Smooth muscle cell (in vitro differentiated cells): ENCODE measurements around the gene CD27. TPM values are rescaled to one million over a fixed set of nuclear protein-coding genes. Genes with fewer than 3 reads are reported as not detected.

Experiments used
- DNase-seq: peaks from one replicate; lab custom pipeline; 2025; ENCODE audit not compliant: unreplicated experiment; lab: John Stamatoyannopoulos, UW
- H2AFZ ChIP-seq: fragments of 200-600 bp; sonication (generic); 2 replicates; pipeline ENCODE4 v1.6.0; 2016; ENCODE audit warnings: antibody characterized with exemption, low read depth, mild to moderate bottlenecking
- H3F3A ChIP-seq: fragments of 200-600 bp; sonication (generic); 2 replicates; pipeline ENCODE4 v1.6.0; 2017; ENCODE audit warnings: antibody characterized with exemption, low read depth
- H3K27ac ChIP-seq: fragments of 200-600 bp; sonication (generic); 2 replicates; pipeline ENCODE4 v1.5.1; 2016; ENCODE audit warnings: low read depth, mild to moderate bottlenecking
- H3K27me3 ChIP-seq: fragments of 200-600 bp; sonication (generic); 2 replicates; pipeline ENCODE4 v1.6.1; 2016; ENCODE audit warnings: low read depth, mild to moderate bottlenecking
- H3K36me3 ChIP-seq: fragments of 200-600 bp; sonication (generic); 2 replicates; pipeline ENCODE4 v1.5.1; 2016; ENCODE audit warnings: low read depth
- H3K4me1 ChIP-seq: fragments of 200-600 bp; sonication (generic); 2 replicates; pipeline ENCODE4 v1.5.1; 2016; ENCODE audit warnings: low read depth
- H3K4me2 ChIP-seq: fragments of 200-600 bp; sonication (generic); 2 replicates; pipeline ENCODE4 v1.6.0; 2016; ENCODE audit warnings: mild to moderate bottlenecking
- H3K4me3 ChIP-seq: fragments of 200-600 bp; sonication (generic); 2 replicates; pipeline ENCODE4 v1.5.1; 2016; ENCODE audit warnings: mild to moderate bottlenecking
- H3K79me2 ChIP-seq: fragments of 200-600 bp; sonication (generic); 2 replicates; pipeline ENCODE4 v1.6.0; 2016; ENCODE audit warnings: low read depth, mild to moderate bottlenecking
- H3K9ac ChIP-seq: fragments of 200-600 bp; sonication (generic); 2 replicates; pipeline ENCODE4 v1.6.0; 2016; ENCODE audit warnings: low read depth
- H3K9me3 ChIP-seq: fragments of 200-600 bp; sonication (generic); replicated peaks from 2 replicates; pipeline ENCODE4 v1.5.1; 2016; ENCODE audit warnings: low read depth
- H4K20me1 ChIP-seq: fragments of 200-600 bp; sonication (generic); 2 replicates; pipeline ENCODE4 v1.6.0; 2016; ENCODE audit warnings: low read depth
- CTCF ChIP-seq: fragments of 200-600 bp; sonication (generic); IDR thresholded peaks from 2 replicates; pipeline ENCODE4 v1.5.1; 2017; ENCODE audit warnings: borderline replicate concordance, mild to moderate bottlenecking, antibody characterized with exemption; ENCODE audit not compliant: insufficient read depth, poor library complexity, severe bottlenecking
- WGBS: methylation state at CpG from one replicate; pipeline ENCODE4 v1.1.7; 2016; ENCODE audit warnings: low lambda C conversion rate; 5-methylcytosine and 5-hydroxymethylcytosine counted together
- polyA plus RNA-seq: library from polyadenylated mRNA; unstranded; fragments of >200 nt; fragmentation: Nextera tagmentation; extraction: Ambion mirVana; gene quantifications from 2 replicates; pipeline ENCODE4 v1.2.1, GENCODE V29; 2016
- total RNA-seq: library from RNA; depleted of rRNA; stranded (reverse); fragments of >200 nt; gene quantifications from 2 replicates; pipeline ENCODE4 v1.2.3, GENCODE V29; 2014

The CD27 gene
- total and polyA plus RNA-seq, 2 experiments from 2014 or later, result not detected

DNA sequence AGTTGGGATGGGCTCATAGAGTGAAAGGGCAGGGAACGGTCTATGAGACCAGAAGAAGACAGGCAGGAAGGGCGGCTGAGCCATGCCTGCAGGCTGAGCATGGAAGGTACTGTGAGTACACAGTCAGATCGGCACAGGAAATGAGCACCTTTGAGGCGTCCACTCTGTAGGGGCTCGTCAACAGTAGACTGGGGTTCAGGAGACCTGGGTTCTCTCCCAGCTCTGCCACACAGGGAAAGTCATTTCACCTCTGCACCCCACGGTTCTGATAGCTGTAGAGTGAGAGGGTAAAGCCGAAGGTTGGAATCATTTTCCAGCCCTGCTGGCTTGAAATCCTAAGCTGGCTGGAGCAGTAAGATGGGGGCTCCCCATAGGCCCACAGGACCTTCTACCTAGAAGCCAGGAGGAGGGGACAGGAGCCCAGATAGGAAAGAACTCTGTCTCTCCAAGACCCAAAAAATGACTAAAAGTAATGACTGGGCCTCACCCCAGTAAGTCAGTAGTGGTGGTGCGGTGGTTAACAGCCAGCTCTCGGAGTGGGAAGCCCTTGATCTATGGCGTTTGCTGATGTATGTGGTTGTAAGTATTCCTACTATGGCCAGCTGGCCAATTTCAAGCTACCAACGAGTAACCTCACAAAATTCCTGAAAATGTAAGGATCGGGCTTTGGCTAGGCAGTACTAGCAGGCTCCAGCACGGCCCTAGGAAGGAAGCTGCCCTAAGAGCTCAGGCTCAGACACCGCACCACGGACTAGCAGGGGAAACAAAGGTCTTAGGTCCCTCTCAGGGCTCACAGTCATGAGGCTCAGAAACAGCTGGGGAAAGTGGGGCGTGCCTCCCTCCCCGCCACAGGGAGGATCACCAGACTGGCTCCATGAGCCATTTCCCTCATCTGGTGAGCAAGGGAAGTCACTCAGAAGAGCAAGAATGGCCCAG lies 10.3 kb upstream of the CD27 start:
- Histone ChIP-seq H4K20me1 (no peaks in the 10 kb centered on the region), H3F3A (peaks cover 9% of the 10 kb centered on the region), H3K4me3 (no peak overlapping the region), H3K36me3 (no peaks in the 10 kb centered on the region), H3K27ac (no peak overlapping the region), H3K4me1 (no peaks in the 10 kb centered on the region), H3K9me3 (no peaks in the 10 kb centered on the region), H3K4me2 (no peak overlapping the region), H3K79me2 (no peaks in the 10 kb centered on the region), H2AFZ (no peak overlapping the region), H3K27me3 (no peaks in the 10 kb centered on the region), H3K9ac (no peak overlapping the region)
- WGBS, result 78% methylated on average over 17 of the region's 17 CpGs
- TF ChIP-seq CTCF, result no peak
- no peak for DNase-seq

DNA sequence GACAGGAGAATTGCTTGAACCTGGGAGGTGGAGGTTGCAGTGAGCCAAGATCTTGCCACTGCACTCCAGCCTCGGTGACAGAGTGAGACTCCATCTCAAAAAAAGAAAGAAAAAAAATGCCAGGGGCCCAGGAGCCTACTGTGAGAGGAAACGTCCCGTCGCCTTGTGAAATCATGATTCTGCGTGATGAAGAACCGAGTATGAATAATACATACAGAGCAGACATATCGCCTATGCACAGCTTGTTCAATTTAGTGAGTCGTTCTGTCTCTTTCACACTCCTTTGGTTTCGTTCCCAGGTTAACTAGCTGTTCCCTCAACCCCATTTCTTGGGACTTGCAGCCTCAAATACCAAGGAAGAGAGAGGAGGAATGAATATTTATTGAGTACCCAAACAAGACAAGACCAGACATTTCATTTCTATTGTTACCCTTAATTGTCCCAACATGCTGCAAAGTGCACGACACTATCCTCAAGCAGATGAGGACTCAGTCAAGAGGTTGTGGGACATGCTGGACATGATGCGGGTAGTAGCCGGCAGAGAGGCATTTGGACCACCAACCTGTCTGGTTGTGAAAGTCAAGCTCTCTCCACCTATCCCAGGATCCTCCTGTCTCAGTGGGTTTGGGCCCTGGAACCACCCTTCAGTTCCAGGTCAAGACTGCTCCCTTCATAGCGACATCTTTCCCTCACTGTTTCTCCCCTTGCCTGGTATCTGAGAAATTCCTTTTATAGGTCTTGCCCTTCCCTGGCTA lies 8.6 kb upstream of the CD27 start:
- peaks cover 7% of the 10 kb centered on the region for H3F3A ChIP-seq
- no peaks in the 10 kb centered on the region for H3K4me1 ChIP-seq
- DNase-seq, result no peak
- H3K4me3 ChIP-seq, result no peak overlapping the region
- no peaks in the 10 kb centered on the region for H3K79me2 ChIP-seq
- H4K20me1 ChIP-seq, result no peaks in the 10 kb centered on the region
- H3K9me3 ChIP-seq, result no peaks in the 10 kb centered on the region
- WGBS, result 88% methylated on average over 13 of the region's 13 CpGs
- TF ChIP-seq CTCF, result no peak
- no peaks in the 10 kb centered on the region for H3K36me3 ChIP-seq
- H3K9ac ChIP-seq, result no peak overlapping the region
- H3K27ac ChIP-seq, result no peak overlapping the region
- no peak overlapping the region for H2AFZ ChIP-seq
- H3K27me3 ChIP-seq, result no peaks in the 10 kb centered on the region
- H3K4me2 ChIP-seq, result no peak overlapping the region

DNA sequence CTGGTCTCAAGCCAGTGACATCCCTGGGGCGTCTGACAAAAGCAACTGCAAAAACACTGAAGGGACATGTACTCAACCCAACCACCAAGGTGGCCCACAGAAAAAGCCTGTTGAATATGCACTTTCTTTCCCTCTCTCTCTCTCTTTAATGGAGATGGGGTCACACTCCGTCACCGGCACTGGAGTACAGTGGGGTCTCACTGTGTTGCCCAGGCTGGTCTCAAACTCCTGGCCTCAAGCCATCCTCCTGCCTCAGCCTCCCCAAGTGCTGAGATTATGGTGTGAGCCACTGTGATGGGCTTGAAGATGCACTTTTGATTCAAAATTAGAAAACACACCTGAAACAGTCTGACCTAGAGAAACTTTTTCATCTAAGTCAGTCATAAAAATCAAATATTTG lies 7.2 kb upstream of the CD27 start:
- 89% methylated on average over 3 of the region's 3 CpGs for WGBS
- no peak overlapping the region for H3K27ac ChIP-seq

More for the DNA sequence above, 7.2 kb upstream of the CD27 start:
- Histone ChIP-seq H3K36me3 (no peaks in the 10 kb centered on the region), H3F3A (no peaks in the 10 kb centered on the region), H3K27me3 (no peaks in the 10 kb centered on the region), H3K4me2 (no peak overlapping the region), H3K79me2 (no peaks in the 10 kb centered on the region), H3K9me3 (no peaks in the 10 kb centered on the region), H2AFZ (no peak overlapping the region), H3K9ac (no peak overlapping the region), H4K20me1 (no peaks in the 10 kb centered on the region), H3K4me1 (no peaks in the 10 kb centered on the region), H3K4me3 (no peak overlapping the region)
- no peak for DNase-seq
- no peak for TF ChIP-seq CTCF
